ENCODE measurements around the gene CCR9.
A peak's percentile ranks its signal among the peaks of the same experiment; 100 is the strongest.

The CCR9 gene

DNA sequence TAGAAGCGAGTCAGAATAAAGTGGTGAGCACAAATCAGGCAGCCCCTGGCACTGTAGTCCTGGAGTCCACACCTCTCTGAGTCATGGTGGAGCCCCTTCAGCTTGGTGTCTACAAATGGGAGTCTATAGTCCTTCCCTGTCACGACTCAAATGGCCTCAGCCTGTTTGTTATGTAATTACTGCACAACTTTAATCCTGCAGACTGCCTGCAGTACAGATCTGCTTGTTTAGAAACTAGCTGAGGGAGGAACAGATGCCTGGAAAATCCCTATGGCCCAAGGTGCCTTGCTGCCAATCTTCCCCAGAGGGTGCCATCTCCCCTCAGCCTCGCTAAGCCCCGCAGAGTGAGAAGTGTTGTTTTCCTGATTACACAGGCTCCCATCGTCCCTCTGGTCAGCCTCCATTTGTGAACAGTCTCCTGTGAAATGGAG is 53.0 kb downstream of the CCR9 start:
- DNase-seq = no peak

DNA sequence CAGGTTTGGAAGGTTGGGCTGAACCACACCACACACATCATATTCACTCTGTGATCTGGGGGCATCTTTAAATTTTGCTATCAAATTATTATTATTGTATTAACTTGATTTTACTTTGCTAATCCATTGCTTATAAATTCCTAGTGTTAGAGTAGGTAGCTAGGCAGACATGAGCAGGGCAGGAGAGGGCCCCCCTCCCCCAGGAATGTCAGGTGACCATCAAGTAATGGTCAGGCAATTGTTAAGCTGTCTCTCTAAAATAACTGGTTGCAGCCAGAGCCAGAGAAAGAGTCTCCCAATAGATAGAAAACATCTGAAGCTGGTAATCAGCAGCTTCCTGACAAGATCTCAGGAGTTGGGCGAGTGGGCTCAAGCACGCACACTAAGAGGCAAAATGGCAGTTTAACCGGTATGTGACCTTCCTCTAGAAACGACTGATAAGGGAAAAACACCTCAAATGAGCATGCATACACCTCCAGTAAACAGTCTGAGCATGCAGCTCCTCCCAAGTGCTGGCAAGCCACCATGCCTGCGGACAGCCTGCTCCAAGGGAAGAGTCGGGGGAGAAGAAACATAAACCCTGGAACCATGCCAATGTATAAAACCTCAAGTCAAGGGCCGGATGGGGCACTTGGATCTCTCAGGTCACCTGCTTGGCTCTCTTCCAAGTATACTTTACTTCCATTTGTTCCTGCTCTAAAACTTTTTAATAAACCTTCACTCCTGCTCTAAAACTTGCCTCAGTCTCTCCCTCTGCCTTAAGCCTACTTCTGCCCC is 53.8 kb downstream of the CCR9 start:
- no peak for DNase-seq

DNA sequence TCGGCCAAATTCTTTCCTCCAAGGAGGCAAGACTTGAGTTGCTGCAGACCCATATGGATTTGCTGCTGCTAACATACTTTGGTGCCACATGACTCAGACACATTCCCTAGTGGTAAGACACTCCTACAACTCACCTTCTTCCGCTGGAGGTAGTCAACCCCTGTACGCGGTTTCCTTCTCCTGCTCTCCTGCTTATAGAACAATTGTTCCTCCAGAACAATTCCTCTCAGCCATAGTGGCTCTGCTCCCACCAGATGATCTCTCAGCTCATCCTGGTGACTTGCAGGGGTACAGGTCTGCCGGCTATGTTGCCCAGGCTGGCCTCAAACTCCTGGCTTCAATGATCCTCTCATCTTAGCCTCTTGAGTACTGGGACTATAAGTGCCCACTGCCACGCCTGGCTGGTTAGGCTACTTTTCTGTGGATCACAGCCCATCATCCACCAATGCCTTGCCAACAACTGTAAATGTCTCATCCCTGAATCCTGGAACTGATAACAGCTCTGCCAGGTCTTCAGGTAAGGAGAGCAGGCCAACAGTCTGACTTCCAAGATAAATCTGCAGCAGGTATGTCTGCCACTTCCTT is 54.5 kb downstream of the CCR9 start:
- no peak for DNase-seq

DNA sequence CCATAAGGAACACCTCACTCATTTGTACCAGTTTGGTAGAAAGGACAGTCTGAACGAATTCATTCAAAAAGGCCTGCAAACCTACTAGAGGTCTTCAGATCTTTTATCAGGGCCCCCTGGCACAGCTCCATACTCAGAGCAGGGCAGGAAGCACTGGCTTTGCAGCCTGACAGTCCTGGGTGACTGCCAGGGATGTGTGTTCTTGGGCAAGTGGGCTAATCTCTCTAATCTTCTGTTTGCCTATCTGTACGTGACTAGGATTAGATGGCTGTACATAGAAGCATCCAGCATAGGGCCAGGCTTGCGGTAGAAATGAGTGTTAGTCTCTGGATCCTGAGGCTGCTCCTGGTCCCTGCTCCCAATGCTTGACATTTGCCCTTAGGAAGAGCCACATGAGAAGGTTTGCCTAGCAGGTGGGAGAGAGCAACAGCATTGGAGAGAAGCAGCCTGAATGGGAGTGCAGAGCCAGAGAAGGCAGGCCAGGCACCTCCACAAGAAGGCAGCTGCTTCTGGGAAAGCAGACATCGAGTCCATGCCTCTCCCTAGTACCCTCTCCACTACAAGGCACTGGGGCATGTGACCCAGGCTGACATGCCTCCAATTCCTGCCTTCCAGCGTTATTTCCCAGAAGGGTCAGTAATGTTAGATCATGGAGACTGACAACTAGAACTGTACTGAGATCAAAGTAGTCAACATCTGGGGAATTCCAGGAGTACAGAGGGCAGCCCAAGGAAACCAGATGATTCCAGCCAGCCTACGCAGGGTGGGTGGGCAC is 55.9 kb downstream of the CCR9 start:
- no peak for DNase-seq

DNA sequence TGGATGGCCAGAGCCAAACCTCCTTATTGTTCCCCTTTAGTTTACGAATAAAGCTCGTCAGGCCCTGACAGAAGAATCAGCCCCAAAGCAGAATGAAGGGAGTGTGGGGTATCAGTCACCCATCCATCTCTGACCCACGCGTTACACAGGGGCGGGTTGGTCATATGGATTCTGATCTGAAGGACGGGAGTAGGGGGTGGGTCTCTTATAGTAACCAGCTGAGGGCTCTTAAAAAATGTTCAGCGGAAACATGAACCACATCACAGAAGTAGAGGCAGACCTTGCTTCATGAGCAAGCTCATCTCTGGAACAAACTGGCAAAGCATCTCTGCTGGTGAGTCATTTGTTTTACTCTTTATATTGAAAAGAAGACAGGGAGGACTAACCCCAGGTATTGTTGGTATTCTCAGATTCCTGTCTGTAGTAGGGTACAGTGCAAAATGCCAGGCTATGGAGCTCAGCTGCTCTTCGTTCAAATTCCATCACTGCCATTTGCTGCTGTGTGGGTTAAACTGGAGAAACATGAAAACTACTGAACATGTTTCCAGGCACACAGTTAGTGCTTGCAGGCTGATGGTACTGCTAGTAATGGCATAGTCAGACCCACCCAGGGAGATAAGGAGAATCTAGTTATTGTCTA is 57.0 kb downstream of the CCR9 start, which contains the start of gene CXCR6:
Gene CXCR6 (plus strand): TSS at position 258 of the 640 bp plus-strand sequence. CDS start 3,018 bp downstream, outside the sequence.
- peak; percentile 59 for DNase-seq

DNA sequence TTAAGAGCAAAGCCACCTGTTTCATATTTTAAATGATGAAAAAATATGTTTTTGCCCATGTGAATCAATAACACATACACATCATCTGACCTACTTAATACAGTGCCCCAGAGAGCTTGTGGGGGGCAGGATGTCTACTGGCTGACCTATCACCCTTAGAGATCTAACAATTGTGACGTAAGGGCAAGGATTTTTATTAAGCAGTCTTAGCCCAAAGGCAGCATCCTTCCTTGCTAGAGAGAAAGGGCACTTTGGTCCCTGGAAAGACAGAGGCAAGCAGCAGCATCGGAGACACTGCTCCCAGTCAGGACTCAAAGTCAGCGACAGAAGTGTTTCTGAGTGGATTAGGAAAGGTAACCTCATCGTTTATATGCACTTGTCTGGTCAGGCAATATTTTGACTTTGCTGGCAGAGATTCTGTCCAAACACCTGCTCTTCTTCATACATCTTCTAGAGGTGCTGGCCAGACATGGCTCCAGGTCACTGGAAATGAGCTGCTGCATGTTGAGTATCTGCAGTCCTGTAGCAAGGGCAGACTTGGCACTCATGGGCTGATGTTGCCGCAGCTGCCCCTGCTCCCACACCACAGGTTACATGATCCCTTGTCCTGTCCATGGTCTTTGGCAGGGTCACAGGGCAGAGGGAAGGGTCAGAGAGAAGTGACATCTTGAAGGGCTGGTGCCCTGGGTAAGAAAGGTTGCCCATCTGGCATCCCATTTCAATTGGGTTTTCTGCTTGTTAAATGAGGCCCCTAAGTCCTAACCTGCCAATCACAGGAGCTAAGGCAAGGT is 58.7 kb downstream of the CCR9 start:
- DNase-seq = no peak

DNA sequence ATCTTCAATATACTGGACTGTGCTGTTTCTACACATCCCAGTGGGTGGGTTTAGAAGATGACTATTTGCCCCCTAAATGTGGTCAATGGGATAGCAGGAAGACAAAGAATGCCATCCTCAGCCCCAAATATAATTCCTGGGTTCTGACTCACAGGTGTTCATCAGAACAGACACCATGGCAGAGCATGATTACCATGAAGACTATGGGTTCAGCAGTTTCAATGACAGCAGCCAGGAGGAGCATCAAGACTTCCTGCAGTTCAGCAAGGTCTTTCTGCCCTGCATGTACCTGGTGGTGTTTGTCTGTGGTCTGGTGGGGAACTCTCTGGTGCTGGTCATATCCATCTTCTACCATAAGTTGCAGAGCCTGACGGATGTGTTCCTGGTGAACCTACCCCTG is 60.0 kb downstream of the CCR9 start:
- DNase-seq = no peak

DNA sequence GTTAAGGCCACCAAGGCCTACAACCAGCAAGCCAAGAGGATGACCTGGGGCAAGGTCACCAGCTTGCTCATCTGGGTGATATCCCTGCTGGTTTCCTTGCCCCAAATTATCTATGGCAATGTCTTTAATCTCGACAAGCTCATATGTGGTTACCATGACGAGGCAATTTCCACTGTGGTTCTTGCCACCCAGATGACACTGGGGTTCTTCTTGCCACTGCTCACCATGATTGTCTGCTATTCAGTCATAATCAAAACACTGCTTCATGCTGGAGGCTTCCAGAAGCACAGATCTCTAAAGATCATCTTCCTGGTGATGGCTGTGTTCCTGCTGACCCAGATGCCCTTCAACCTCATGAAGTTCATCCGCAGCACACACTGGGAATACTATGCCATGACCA is 60.5 kb downstream of the CCR9 start:
- DNase-seq = no peak

DNA sequence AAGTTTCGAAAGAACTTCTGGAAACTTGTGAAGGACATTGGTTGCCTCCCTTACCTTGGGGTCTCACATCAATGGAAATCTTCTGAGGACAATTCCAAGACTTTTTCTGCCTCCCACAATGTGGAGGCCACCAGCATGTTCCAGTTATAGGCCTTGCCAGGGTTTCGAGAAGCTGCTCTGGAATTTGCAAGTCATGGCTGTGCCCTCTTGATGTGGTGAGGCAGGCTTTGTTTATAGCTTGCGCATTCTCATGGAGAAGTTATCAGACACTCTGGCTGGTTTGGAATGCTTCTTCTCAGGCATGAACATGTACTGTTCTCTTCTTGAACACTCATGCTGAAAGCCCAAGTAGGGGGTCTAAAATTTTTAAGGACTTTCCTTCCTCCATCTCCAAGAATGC is 61.0 kb downstream of the CCR9 start:
- no peak for DNase-seq

DNA sequence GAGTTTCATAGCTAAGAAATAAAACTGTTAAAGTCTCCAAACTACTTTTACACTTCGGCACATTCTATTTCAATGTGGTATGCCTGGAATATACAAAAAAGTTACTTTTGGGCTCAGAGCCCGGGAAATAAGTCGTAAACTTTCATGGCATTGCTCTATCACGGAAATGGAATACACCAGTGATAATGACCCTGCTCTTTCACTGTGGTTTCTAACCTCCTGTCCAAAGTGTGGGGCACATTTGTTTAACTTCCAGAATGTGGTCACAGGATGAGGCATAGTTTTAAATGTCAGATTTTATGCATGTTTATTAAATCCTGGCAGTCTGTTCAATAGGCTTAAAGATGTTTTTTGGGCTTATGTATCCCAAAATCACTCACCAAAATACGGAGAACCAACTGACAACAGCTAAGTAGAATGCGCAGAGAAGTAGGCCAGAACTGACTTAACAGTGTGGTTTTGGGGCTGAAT is 62.0 kb downstream of the CCR9 start:
- no peak for DNase-seq

DNA sequence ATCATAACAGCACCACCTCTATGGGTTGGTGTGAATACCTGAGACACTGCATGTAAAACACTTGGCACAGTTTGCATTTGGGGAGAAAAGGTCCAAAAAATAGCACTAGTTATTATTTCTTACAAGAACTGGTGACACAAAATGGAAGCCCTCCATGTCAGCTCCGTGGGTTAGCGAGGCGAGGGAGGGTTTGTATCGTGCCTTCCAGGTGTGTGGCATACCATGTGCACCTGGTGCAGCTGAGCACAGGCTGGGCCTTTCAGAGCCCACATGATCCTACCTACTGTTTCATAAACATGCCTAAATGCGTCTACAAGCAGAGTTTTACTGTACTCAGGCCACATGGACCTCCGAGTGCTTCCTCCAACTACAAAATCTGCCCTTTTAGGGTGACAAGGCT is 62.5 kb downstream of the CCR9 start:
- no peak for DNase-seq

DNA sequence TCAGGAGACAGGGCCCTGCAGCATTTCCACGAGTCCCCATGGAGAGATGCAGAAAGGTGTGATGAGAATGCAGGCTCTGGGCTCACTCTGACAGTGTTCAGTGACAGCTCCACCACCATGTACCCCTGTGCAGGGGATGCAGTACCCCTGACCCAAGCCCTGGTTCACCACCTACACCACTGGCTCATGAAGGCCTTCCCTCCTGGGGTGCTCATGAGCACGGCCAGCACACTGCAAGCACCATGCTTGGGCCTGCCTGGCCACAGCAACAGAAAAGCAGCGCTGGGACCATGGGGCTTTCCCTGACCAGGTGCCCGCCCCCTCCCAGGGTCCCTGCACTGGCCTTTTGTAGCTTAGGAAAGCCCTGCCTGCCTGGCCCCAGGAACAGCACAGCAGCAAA is 63.1 kb downstream of the CCR9 start:
- DNase-seq = no peak

DNA sequence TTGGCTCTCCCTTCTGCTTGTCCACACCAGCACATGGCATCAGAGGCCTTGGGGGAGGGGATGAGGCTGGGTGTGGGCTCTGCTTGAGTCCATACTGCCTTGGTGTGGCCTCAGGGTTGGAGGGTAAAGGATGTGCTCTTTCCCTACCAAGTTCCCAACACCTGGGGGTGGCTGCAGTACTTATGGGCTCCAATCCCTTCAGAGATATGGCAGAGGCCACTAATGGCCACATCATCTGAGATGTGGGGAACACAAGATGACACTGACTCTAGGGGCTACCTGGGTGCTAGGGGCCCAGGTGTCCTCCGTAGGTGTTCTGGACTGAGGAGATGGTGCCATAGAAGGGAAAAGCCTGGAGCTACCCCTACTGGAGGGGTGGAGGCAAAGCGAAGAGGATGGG is 63.8 kb downstream of the CCR9 start:
- no peak for DNase-seq

DNA sequence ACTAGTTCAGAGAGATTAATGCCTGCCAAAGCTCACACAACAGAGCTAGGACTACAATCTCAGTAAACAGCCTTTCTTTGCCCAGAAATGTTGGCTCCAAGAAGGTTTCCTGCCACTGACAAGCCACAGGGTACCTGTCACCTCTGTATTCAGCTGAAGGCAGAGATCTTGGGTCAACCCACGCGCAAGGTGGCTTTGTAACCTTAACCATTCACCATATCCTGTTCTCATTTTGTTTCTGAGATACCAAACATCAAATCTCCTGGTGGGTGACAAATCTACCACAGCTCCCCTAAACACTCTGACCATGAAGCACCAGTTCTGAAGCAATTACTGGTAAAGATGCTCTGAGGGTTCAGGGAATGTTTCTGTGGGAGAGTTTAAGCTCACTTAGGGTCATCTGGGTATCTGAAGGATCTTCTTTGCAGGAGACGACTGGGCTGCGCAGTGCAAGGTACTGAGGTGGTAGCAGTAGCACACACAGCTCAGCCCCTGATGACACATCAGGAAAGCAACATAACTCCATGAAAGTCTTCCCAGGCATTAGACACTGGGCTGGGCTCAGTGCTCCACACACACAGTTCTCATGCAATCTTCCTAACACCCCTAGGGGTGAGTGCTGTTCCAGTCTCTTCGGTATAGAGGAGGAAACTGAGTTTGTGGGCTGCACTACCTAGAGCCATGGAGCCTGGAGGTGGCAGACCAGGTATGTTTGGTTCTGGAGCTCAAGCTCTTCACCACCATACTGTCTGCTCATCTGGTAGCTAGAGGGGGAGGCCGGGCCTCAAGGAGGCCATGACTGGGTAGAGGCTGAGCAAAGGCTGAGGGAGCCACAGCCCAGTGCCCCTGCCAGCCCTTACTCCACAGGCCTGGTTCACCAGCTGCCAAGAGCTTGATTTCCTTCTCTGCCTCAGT is 64.6 kb downstream of the CCR9 start:
- peak; percentile 59 for DNase-seq

DNA sequence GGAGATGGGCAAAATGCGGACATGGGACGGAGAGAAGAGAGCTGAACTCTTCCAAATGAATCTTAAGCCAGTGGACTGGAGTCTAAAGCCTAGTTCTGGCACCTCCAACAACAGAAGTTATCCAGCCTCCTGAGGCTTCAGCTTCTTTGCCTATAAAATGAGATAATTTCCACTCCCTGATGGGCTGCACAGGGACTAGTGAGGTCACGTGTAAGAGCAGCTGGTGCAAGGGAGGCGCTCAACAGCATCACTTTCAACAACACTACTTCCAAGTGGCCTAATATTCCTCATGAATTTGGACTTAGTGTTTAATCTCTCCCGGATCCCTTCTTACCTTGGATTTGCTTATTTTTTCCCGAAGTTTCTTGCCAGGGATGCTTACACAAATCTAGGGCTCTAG is 65.6 kb downstream of the CCR9 start:
- no peak for DNase-seq

DNA sequence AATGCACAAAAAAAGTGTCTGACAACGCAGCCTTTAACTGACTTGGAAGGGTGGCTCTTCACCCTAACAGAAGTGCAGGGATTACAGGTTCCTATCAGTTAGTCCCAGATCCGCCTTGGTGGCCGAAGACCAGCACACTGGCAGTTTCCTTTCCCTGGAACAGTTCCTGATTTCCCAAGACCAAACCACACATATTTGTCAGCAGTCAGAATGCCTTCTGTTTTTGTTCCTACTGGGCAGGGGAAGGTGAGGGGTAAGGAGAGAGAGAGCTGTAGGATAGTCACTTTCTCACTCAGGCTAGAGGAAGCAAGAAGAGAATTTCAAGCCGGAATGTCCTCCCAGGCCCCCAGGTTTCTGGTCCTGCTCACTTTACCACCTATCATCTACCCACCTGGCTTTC is 66.1 kb downstream of the CCR9 start:
- no peak for DNase-seq

All from central memory CD4-positive, alpha-beta T cell (primary cell).